ENCODE data around the gene LTBP1. TPM values are rescaled to one million over a fixed set of nuclear protein-coding genes. Genes with fewer than 3 reads are reported as not detected.
A peak's percentile ranks its signal among the peaks of the same experiment; 100 is the strongest.

The LTBP1 gene
- total and polyA plus RNA-seq, 2 experiments from 2014 or later, result 157 to 211 TPM

DNA sequence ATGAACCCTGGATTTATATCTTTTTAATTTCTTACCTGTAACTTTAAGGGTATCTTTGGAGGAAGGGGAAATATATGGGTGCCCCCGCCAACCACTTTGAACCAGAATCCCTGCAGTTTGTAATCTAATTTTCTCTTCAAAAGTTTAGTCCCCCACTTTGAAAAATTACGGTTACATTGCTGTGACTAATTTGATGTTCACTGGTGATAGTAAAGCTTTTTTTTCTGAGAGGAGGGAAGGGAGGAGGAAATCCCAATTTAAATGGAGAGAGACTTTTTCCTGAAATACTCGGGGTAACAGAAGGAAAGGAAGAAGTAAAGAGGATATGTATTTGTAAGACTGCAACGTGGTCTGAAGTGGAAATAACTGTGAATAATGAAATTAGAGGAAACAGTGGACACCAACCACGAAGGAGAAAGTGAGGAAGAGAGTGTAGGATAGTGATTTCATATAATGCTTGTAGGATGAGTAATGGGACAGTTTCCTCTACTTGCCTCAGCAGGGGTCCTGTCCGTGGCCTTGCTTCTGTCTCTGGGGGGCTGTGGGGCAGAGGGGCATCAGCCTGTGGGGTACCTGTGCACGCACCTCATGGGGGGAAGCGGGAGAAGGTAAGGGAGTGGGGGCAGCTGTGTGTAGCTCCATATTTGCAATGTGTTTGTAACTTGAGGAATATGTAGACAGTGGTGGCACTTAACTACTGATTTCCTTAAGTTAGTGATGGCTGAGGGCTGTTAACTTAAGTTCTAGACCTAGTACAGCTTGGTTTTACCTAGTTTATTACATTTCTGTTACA, 161.1 kb downstream of the LTBP1 start:
- Histone ChIP-seq H4K20me1 (ENCODE audit: insufficient read depth) (no peaks in the 10 kb centered on the region), H3K4me1 (ENCODE audit: insufficient read depth) (peaks cover 35% of the 10 kb centered on the region), H3K4me2 (ENCODE audit: unreplicated experiment) (peak overlapping the region; percentile 45), H3K36me3 (ENCODE audit: low read depth) (no peaks in the 10 kb centered on the region), H3K9me3 (ENCODE audit: low read depth) (no peaks in the 10 kb centered on the region), H2AFZ (no peak overlapping the region), H3K27ac (peak overlapping the region; percentile 34), H3F3A (ENCODE audit: insufficient read depth) (peaks cover 22% of the 10 kb centered on the region), H3K9me2 (ENCODE audit: insufficient read depth) (no peaks in the 10 kb centered on the region), H3K79me2 (ENCODE audit: insufficient read depth) (no peaks in the 10 kb centered on the region), H3K27me3 (replicated peaks; ENCODE audit: insufficient read depth) (no peaks in the 10 kb centered on the region), H3K4me3 (no peak overlapping the region), H3K9ac (peak overlapping the region; percentile 17; the same call in 1 of the 2 replicates)
- WGBS, 2 experiments (ENCODE audit: low coverage in 1 of 2, low lambda C conversion rate in 2 of 2, missing lambda C conversion rate in 2 of 2), result 47 to 52% methylated on average over 8 of the region's 8 CpGs
- TF ChIP-seq EZH2 (IDR thresholded peaks at IDR 0.05; ENCODE audit: insufficient read depth, poor library complexity, severe bottlenecking) (no peak), EZH2phosphoT487 (IDR thresholded peaks at IDR 0.05; ENCODE audit: insufficient read depth, low read depth) (no peak)
- in situ Hi-C loops (cut with MboI), result no loop called here
- DNase-seq, result peak; percentile 60

DNA sequence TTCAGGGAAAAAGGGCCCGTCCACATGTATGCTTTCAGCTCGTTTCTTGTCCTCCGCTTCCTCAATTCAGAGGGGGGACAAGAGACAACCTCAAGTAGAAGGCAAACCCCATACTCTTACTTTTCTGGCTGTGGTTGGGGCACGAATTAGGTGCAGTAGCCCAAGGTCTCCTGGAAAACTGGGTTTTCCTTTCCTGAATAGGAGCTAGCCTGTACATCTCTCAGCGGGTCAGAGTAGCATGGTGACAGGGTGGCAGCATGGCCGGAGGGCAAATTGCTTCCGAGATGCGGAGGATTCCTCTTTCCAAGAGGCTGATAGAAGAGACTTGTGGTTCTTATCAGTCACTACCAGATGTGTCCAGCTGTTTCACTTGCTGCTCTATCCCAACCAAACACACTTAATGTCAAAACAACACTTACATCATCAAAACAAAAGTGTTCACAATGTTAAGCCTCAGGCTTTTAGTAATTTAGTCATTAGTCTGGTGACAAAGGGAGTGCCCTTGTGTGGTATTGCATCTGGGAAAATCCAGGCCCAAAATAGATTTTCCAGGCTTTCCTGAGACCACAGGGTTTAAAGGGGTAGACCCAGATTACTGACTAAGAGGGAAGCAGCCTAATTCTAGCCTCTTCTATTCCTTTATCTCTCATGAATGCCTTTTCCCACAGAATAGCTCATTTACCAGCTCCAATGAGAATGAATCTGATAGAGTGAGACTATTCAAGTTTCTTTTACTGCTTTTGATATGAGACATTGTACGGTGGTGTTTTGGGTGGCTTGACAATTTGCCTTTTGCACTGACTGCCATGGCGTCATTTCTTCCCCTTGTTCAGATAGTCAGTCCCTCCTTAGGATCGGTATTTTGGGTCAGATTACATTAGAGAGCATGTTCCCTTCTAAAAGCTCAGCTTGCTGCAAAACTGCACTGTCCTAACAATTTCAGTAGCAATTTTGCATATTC, 162.0 kb downstream of the LTBP1 start:
- TF ChIP-seq EZH2 (IDR thresholded peaks at IDR 0.05; ENCODE audit: insufficient read depth, poor library complexity, severe bottlenecking) (no peak), EZH2phosphoT487 (IDR thresholded peaks at IDR 0.05; ENCODE audit: insufficient read depth, low read depth) (no peak)
- in situ Hi-C loops (cut with MboI), result no loop called here
- no peak overlapping the region for H3K4me3 ChIP-seq
- no peaks in the 10 kb centered on the region for H3K79me2 ChIP-seq (ENCODE audit: insufficient read depth)
- H3F3A ChIP-seq (ENCODE audit: insufficient read depth), result peaks cover 22% of the 10 kb centered on the region
- H3K4me1 ChIP-seq (ENCODE audit: insufficient read depth), result peaks cover 33% of the 10 kb centered on the region
- H3K9ac ChIP-seq, result peak overlapping the region; percentile 17; the same call in 1 of the 2 replicates
- H3K36me3 ChIP-seq (ENCODE audit: low read depth), result no peaks in the 10 kb centered on the region
- peak overlapping the region; percentile 33 for H3K4me2 ChIP-seq (ENCODE audit: unreplicated experiment)
- H2AFZ ChIP-seq, result no peak overlapping the region
- peak overlapping the region; percentile 34 for H3K27ac ChIP-seq
- H4K20me1 ChIP-seq (ENCODE audit: insufficient read depth), result no peaks in the 10 kb centered on the region
- no peaks in the 10 kb centered on the region for H3K9me2 ChIP-seq (ENCODE audit: insufficient read depth)
- WGBS, 2 experiments (ENCODE audit: low coverage in 1 of 2, low lambda C conversion rate in 2 of 2, missing lambda C conversion rate in 2 of 2), result 49 to 51% methylated on average over 11 of the region's 11 CpGs
- no peaks in the 10 kb centered on the region for H3K27me3 ChIP-seq (replicated peaks; ENCODE audit: insufficient read depth)
- DNase-seq, result peak; percentile 75
- no peaks in the 10 kb centered on the region for H3K9me3 ChIP-seq (ENCODE audit: low read depth)

DNA sequence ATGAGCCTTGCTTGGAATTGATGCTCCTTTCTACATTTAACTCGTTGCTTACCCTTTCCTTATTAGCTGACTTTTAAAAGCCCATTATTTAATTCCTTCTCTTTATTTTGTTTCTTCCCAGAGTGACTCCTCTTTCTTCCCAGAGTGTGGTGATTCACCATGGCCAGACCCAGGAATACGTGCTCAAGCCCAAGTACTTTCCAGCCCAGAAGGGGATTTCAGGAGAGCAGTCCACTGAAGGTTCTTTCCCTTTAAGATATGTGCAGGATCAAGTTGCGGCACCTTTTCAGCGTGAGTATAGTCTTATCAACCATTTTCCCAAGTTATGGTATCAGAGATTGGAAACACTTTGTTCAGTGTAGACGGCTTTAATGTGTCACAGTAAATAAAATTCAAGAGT, 163.7 kb downstream of the LTBP1 start:
- Histone ChIP-seq H3K36me3 (ENCODE audit: low read depth) (no peaks in the 10 kb centered on the region), H4K20me1 (ENCODE audit: insufficient read depth) (no peaks in the 10 kb centered on the region), H3K9me3 (ENCODE audit: low read depth) (no peaks in the 10 kb centered on the region), H3F3A (ENCODE audit: insufficient read depth) (0 out of 2 replicates have a peak, but pooled peaks cover 13% of the 10 kb centered on the region), H3K27ac (no peak overlapping the region), H2AFZ (no peak overlapping the region), H3K4me1 (ENCODE audit: insufficient read depth) (peaks cover 19% of the 10 kb centered on the region), H3K4me2 (ENCODE audit: unreplicated experiment) (no peak overlapping the region), H3K9me2 (ENCODE audit: insufficient read depth) (no peaks in the 10 kb centered on the region), H3K27me3 (replicated peaks; ENCODE audit: insufficient read depth) (no peaks in the 10 kb centered on the region), H3K79me2 (ENCODE audit: insufficient read depth) (no peaks in the 10 kb centered on the region), H3K4me3 (no peak overlapping the region), H3K9ac (no peak overlapping the region)
- 79 to 80% methylated on average over 5 of the region's 5 CpGs for WGBS, 2 experiments (ENCODE audit: low coverage in 1 of 2, low lambda C conversion rate in 2 of 2, missing lambda C conversion rate in 2 of 2)
- TF ChIP-seq EZH2phosphoT487 (IDR thresholded peaks at IDR 0.05; ENCODE audit: insufficient read depth, low read depth) (no peak), EZH2 (IDR thresholded peaks at IDR 0.05; ENCODE audit: insufficient read depth, poor library complexity, severe bottlenecking) (no peak)
- DNase-seq, result no peak
- in situ Hi-C loops (cut with MboI), result no loop called here

DNA sequence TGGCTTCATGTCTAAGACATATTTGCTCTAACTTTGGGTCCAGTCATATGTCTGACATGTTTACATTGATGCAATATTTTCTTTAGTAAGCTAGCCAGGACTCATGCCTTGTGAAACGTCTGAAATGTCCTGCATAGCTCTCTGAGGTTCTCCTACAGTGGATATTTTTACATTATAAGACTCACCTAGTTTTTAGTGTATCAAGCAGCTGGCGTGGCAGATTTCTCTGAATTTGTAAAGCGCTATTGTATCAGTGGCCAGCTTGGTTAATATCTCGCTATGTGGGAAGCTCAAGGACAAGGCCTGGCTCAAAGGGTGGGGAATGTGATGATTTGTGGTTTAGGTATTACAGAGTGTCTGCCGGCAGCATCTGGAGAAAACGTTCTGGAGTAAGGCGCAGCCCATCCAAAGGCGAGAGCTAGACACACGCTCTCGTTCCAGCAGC, 164.3 kb downstream of the LTBP1 start:
- peak; percentile 39 for DNase-seq
- no peaks in the 10 kb centered on the region for H3K9me2 ChIP-seq (ENCODE audit: insufficient read depth)
- H3K4me1 ChIP-seq (ENCODE audit: insufficient read depth), result peaks cover 19% of the 10 kb centered on the region
- in situ Hi-C loops (cut with MboI), result no loop called here
- no peak overlapping the region for H2AFZ ChIP-seq
- H3K9me3 ChIP-seq (ENCODE audit: low read depth), result no peaks in the 10 kb centered on the region
- H3K27me3 ChIP-seq (replicated peaks; ENCODE audit: insufficient read depth), result no peaks in the 10 kb centered on the region
- no peak overlapping the region for H3K4me3 ChIP-seq
- WGBS, 2 experiments (ENCODE audit: low coverage in 1 of 2, low lambda C conversion rate in 2 of 2, missing lambda C conversion rate in 2 of 2), result 84 to 86% methylated on average over 10 of the region's 10 CpGs
- no peak overlapping the region for H3K9ac ChIP-seq
- TF ChIP-seq EZH2phosphoT487 (IDR thresholded peaks at IDR 0.05; ENCODE audit: insufficient read depth, low read depth) (no peak), EZH2 (IDR thresholded peaks at IDR 0.05; ENCODE audit: insufficient read depth, poor library complexity, severe bottlenecking) (no peak)
- no peak overlapping the region for H3K27ac ChIP-seq
- H3K79me2 ChIP-seq (ENCODE audit: insufficient read depth), result no peaks in the 10 kb centered on the region
- 0 out of 2 replicates have a peak, but pooled peaks cover 13% of the 10 kb centered on the region for H3F3A ChIP-seq (ENCODE audit: insufficient read depth)
- no peaks in the 10 kb centered on the region for H4K20me1 ChIP-seq (ENCODE audit: insufficient read depth)
- no peak overlapping the region for H3K4me2 ChIP-seq (ENCODE audit: unreplicated experiment)
- no peaks in the 10 kb centered on the region for H3K36me3 ChIP-seq (ENCODE audit: low read depth)
